GM19467 (cell line): ENCODE data around the gene MSL3B.

Experiments
- ATAC-seq: cut with Tn5 transposase; IDR thresholded peaks from one replicate; pipeline ENCODE4 v1.9.1; 2021; ENCODE audit warnings: mild to moderate bottlenecking, moderate library complexity; ENCODE audit not compliant: unreplicated experiment

The MSL3B gene

DNA sequence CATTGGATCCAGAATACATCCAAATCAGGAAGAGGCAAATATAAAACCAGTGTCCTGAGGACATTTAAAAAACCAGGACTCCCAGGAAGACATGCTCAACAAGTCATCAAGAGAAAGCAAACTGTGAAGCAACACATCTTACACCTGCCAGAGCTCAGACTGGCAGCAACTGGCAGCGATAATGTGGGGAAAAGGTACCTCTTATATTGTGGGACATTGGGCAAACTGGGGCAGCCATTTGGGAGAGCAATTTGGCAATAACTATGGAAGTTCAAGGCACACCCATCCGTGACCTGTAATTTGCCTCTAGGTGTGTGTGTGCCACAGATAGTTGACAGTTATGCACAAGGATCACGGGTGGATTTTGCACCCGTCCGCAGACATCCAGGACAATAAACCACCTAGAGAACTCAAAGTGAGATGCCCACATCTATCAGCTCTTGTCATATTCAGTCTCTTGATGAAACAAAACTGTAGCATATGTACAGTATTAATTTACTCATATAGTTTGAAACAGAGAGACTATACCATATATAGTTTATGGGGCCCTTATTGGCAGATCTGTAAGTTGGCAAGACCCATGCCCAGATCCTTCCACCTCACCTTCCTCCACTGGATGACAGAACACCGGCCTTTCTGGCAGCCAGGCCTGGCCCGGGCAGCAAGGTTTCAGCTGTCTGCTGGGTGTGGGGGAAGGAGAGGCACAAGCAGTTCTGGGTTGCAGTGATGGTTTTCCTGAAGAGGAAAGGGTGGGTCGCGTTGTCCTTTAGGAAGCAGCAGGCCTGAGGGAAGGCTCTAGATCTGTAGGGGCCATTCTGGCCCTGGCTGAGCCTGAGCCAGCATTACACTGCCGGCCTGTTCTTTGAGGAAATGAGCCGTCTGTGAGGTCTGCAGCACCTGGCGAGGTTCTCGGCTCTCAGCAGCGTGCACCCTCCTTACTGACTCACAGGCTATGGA is 32.7 kb downstream of the MSL3B start:
- no peak for ATAC-seq

DNA sequence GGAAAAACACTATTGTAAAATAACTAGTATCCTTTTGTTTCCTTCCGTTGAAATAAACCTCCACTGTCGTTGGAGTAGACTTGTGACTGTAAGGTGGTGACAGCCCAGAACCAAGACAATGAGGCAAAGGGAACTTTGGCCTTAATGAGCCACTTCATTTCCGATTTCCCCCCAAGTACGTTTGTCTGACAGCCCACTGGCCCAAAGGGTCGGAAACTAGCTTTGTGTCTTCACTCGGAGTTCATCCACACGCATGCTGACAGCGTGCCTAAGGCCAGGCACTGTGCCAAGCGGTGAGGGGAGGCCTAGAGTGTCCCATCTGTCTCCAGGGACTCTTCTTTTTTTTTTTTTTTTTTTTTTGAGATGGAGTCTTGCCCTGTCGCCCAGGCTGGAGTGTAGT is 34.8 kb downstream of the MSL3B start:
- no peak for ATAC-seq

DNA sequence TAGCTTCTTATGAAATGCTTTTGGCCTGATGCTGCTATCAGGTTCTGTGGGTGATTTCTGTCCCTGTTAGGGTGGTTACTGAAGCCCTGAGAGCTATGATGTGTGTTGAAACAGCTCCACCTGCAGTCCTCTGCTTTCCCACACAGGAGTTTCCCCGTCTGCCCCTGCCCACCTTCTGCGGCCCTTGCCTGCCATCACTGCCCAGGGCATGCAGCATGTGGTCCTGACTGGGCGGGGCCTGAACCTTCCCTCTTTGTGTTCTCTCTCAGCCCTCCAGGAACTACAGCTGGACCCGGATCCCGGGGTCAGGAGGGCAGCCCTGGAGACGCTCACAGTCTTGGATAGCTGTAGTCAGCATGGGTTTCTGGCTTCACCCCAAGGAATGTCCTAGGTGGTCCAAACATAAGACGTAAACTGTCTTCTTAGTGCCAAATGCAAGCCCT is 35.3 kb downstream of the MSL3B start:
- no peak for ATAC-seq

DNA sequence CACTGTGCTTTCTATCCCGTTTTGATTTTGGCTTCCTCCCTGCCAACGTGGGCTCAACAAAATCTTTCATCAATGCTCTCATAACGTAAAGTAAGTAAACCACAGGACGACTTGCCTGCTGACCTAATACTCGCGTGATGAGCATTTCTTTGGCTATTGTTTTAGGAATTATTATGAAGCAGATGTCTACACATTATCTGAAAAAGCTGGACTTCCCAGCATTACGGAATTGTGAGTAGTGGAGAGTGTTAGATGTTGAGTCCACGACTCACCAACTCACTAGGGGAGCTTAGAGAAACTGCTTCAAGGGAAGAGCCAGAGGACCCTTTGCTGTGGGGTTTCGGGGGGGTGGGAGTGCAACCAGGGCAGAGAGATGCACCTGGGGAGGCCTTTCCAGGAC is 35.8 kb downstream of the MSL3B start:
- no peak for ATAC-seq

DNA sequence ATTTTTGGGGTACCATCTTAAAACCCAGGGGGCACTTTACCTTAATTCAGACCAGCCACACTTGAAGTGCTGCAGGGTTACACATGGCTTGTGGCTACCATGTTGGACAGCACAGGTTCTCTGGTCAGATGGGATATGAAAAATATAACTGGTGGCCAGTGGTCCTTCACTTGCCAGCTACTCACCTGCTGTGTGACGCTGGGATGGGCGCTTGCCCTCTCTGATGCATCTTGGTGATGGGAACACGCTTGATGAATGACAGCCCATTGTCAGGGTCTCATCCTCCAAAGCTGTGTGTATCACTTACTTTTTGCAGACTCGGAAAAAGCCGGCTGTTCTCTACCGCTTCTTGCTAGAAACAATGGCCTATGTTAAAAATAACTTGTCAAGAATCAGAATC is 36.3 kb downstream of the MSL3B start:
- no peak for ATAC-seq

DNA sequence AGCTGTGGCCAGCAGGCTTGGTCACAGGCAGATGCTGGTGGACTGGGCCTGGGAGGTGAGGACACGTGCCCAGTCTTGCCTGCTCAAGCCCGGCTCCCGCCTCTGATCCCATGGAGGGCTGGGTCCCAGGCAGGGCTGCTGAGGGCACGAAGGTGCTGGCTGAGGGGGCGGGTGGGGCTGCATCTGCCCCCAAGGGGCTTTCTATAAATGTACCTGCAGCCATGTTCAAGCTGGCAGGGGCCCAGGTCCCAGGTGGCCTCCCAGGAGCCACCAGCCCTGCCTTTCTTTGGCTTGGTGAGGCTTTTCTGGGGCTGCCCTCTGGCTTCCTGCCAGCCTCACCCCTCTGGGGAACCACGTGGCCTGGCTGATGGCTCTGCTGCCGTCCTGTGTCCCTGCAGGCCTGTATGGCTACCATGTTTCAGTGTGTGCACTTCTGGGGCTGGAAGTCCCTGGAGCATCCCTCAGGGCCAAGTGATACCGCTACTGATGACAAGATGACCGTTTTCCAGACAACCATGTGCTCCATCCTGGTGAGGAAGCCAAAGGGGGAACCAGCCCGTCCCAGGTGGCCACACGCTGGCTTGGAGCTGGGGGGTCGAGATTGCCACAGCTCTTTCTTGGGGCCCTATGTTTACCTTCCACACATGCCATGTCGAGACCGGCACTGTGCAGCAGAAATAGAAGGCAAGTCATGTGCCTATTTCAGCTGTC is 37.0 kb downstream of the MSL3B start:
- no peak for ATAC-seq

DNA sequence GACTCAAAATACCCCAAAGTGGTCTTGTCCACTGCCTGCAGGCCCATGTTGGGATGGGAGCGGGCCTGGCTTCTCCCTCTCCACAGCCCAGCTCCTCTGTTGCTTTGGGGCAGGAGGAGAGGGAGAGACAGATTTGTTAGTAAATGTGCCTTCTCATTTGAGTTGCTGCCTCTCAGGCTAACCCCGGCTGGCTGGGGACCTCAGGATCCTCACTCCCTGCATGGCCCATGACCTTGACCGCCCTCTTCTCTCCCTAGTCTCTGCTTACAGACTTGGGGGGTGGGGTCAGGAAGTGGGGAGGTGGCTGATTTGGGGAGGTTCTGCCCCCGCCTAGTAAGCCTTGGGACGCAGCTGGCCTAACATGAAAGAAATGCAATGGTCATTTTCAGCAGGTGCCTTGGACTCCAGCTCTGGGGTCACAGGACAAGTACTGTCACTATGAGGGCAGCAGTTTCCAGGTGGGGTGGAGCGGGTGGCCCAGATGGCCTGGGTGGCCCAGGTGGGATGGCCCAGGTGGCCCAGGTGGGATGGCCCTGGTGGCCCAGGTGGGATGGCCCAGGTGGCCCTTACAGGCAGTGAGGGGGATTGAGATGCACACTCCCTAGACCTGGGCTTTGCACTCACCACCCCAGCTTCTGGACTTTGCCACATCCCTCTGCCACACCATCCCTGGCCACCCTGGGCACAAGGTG is 37.9 kb downstream of the MSL3B start:
- no peak for ATAC-seq

DNA sequence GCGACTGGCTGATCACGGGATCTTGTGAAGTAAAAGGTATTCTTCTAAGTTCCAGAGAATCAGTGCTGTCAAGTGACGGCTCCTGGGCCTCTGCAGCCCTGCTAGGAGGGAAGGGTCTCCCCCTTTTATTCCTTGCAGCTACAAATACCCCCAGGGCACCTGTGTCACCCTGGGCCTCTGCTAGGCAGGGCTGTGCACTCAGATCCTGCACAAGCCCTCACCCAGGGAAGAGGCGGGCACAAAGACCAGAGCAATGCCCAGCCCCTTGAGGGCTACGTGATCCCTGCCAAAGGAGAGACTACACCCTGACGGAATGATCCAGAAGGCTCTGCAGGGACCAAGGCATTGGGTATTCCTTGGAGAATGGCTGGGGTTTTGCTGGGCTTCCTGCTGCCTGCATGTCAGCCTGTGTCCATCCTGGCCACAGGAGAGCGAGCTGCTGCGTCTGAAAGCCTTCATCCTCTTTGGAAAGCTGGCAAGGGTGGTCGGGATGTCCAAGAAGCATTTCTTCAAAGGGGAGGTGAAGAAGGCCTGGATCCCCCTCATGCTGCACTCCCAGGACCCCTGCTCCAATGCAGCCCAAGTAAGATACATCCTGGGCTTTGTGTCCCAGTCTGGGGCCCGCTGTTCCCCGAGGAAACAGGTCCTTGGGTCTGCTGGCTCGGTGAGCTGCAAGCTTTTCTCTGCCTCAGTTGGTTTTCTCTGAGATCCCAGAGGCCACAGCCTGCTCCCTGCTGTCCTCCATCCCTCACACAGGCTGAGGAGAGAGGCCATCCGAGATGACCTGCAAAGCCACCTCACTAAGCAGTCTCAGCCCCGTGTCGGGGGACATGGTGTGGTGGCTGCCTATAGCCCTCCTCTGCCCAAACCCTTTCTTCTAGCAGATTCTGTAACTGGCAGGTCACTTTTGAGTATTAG is 38.7 kb downstream of the MSL3B start:
- ATAC-seq = no peak

DNA sequence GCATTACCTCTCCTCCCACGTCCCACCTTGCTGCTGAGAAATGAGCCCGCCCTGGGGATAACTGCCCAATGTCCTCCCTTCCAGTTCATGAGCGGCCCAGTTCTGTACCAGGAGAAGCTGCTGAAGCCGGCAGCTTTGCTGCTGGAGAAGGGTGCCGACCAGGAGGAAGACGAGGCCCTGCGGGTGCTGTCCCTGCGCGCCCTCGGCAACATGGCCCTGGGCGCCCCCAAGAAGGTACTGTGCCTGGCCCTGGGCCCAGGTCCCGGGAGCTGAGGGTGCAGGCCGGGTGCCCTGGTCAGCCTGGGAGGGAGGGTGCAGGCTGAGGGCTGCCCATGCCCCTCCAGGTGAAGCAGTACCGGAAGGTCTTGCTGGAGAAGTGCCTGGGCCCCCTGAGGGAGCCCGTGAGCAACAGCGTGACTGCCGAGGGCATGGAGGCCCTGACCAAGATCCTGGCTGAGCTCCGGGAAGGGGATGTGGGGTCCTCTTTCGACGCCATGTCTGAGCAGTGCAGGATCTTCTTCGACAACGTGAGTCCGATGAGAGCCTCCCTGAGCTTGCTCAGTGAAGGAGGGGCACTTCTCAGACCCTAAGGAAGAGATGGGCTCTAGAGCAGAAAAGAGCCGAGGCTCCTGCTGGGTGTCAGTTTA is 39.5 kb downstream of the MSL3B start:
- ATAC-seq = no peak

DNA sequence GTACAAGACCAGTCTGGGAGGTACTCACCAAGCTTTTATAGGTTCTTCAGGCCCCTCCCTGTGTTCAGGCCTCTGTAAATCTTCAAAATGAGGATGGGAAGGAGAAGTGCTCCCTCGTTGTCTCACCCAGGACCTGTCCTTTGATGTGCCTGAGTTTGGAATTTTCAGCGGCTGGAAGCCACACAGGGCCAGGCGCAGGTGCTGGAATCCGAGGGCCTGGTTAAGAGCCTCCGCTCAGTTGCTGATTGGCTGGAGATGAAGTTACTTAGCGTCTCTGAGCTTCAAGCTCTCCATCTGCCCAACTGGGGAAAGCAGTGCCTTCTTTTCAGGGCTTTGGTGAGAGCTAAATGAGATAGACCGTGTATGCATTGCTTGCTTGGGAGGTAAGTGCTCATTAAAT is 43.8 kb downstream of the MSL3B start:
- ATAC-seq = no peak

DNA sequence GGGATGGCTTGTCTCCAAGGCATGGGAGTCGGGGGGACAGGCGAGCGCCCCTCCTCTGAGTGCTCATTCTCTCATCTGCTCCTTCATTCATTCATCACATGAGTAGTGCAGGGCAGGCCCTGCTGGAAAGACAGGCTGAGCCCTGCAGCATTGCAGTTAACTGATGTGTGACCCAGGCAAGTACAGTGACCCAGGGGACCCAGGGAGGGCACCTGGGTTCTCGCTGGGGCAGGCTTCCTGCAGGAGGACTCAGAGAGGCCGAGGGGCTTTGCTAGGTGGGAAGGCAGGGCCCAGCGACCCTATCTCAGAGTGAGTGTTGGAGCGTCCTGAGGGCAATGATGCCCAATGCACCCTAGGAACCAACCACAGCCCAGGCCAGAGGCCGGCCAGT is 44.5 kb downstream of the MSL3B start:
- ATAC-seq = no peak

DNA sequence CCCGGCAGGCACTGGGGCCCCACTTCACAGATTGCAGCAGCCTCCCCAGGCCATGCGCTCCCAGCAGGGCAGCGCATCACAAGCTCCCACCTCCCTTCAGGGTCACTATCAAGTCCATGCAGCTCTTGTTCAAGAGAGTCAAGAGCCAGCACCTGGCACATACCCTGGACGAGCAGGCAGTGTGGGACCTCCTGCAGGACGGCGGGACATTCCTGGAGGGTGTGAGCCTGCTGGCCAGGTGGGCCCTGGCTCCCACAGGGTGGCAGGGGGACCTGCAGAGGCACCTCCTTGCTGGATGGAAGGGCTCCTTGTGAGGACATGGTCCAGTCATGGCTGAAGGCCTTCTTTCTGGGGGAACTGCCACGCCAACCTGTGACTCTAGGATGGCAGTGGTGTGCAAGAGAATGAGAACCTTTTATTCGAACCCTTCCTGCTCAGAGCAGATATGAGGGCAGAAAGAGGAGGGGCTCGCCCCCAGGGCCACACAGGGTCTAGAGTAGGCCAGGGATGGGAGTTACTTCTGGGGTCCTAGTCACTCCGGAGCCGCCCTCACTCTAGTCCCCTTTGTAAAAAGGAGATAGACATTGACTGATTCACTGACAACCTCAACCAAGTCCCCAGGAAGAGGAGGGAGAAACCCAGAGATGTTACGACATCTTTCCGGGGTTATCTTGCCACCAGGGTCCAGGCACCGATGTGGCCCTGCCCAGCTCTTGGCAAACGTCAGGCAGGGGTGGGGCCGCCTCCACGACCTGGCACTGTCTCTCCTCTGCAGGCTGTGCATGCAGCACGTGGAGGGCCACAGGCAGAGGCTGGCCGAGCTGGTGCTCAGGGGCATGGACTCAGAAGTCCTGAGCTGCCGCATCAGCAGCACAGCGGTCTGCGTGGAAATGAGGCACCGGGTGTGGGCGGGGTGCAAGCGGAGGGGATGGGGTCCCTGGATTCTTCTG is 45.1 kb downstream of the MSL3B start:
- ATAC-seq = no peak

DNA sequence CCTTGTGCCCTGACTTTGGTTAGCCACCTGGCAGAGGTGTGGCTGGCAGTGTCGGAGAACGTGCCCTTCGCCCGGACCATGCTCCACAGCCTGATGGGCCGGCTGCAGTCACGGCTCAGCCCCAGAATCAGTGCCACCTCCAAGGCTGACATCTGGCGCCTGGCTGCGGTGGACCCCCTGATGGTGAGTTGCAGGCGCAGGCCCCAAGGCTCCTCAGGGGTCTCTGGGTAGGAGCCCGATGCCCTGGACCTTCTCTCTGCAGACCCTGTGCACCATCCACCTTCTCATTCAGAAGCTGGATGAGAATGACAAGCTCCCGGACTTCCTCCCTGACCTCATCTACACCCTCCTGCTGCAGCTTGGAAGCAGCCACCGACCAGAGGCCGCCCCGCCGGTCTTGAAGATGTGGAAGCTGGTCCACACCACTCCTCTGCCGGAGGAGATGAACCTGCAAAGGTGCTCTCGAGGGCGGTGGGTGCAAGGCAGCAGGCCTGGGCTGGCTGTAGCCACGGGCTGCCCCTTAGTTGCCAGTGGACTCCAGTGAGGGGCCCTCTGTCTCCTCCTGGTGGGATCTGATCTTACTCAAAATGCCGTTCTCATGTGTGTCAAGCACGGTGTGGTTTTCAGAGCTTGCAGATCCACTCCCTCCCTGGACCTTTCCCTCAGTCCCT is 46.0 kb downstream of the MSL3B start:
- ATAC-seq = no peak

DNA sequence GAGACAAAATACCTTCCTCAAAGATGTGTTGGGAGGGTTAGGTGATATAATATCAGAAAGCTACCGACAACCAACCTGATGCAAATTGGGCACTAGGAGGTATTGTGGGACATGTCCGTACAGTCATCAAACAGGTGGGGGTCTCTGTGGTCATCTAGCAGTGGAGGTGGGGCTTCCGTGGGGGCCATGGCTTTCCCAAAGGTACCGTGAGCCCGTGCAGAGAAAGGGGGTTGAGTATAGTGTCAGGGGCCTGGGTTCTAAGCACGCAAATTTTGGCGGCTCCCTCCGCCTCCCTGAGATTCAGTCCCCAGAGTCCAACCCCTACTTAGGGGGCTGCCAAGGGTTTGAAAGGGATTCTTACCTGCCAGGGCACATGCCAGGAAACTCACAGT is 46.5 kb downstream of the MSL3B start:
- ATAC-seq = no peak

DNA sequence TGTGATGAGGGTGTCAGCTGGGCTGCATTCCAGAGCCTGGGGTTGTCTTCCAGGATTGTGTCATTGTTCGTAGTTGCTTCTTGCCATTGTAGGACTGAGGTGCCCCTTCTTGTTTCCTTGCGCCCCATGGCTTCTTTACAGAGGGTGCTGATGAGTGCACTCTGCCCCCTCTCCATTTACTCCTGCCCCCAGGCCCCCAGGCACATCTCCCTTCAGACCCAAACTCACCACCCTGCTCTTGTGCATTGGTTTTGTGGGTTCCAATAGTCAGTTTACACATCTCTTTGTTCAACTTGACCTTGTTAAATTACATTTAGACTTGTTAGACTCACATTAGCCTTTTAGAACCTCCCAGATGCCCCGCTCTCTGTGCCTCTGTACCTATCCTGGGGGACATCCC is 47.0 kb downstream of the MSL3B start:
- no peak for ATAC-seq

DNA sequence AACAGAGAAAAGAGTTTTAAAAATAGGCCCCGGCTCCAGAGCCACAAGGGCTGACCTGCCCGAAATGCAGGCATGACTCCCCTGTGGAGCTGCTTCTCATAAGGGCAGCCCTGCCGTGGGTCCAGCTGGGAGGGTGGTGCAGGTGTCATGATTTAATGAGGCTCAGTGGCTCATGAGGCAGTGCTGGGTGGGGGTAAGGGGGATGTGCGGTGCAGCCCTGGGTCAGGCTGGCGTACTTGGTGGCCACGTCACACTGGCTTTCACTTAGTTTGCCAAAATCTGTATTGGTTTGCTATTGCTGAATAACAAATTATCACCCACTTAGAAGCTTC is 47.4 kb downstream of the MSL3B start:
- no peak for ATAC-seq

DNA sequence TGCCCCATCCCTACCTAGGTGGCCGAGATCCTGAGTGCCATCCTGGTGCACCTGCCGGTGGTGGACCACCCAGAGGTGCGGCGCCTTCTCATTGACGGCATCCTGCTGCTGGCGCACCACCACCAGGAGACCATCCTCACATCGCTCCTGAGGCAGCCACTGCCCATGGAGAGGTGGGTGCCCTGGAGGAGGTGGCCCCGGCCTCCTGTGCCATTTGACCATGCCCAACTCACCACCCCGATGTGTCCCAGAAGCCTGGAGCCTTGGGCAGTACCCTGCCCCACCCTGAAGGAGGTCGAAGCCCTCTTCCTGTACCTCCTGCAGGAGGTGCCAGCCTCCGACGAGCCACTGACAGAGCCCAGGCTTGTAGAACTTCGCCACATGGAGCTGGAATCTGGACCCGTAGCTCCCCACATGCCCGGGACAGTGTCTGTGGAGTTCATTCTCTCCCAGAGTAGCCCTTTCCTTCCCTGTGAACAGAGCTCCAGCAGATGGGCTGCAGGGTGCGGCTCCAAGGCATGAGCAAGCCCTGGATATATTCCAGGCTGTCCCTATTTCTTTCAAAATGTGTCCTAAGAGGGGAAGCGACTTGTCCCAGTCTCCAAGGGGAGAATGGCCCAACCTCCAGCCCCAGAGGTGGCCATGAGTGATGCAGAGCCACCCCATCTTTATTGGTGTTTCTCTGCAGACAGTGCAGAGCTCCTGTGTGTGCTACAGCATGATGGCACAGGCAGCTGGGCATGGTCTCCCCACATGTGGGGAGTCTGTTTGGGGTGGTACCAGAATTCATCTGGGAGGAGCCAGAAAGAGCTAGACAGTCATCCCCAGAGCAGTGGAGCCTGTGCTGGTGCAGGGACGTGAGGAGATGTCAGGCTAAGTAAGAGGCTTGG is 48.1 kb downstream of the MSL3B start:
- no peak for ATAC-seq
